HG02759 (cell line): ENCODE results near the gene ANO2.

ENCODE experiments used
- ATAC-seq: cut with Tn5 transposase; IDR thresholded peaks from one replicate; pipeline ENCODE4 v1.9.1; 2021; ENCODE audit warnings: mild to moderate bottlenecking, moderate library complexity; ENCODE audit not compliant: unreplicated experiment

Gene ANO2

DNA sequence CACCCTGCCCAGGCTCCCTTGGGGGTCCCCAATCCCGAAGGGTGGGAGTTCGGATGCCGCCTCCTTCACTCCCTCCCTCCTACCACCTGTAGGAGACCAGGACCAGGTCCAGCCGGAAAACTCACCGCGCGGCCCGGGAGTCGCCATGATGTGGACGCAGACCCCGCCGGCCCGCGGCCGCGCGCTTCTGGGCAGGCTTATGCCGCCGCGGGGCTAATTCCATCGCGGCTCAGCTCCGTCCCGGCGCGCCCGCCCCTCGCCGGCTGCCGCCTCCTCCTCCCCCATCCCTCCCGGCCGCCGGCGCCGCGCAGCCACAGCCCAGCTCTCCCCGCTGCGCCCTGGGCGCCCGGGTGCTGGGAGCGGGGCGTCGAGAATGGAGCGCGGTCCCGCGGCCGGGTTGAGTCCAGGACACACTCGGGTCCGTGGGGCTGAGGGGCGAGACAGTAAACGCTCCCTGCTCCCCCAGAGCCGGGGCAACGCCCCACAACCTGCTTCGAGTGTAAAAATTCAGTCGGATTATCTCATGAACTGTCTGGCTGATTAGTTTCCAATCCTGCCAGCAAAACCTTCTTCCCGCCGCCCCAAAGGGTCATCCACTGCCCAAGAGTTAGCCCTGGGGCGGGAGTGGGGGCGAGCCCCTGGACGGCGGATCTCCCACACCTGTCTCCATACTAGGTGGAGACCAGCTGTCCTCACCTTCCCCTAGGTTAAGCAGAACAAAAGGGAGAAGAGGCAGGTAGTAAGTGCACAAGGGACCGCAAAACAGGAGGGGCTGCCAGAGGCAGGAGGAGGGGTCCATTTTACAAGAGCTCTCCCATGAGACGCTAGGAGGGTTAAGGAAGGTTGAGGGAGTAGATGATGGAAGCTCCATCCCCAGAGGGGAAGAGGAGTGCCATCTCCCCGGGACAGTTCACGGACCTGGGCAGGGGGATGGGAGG, at the start of gene ANO2:
ANO2 (minus strand) TSS at position 189 of the 938 bp plus-strand sequence; CDS start at position 147, 42 bp downstream.
- ATAC-seq, result no peak

DNA sequence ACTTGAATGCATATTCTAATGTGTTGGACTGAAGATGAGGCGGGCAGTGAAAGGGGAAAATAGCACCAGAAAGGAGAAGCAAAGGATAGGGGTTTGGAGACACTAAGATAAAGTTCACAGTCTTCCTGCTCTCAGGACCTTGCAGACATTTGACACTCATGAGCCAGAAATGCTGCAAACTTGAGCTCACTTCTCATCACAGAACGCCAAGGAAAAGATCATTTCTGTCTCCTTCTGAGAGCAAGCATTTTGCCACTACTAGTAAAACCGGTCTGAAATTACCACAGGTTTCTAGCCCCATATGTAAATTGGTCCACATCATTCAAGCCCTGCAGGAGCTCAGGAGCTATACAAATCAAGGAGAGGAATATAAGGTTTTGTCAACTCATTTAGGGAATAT, 44.6 kb upstream of the ANO2 start:
- ATAC-seq, result no peak

DNA sequence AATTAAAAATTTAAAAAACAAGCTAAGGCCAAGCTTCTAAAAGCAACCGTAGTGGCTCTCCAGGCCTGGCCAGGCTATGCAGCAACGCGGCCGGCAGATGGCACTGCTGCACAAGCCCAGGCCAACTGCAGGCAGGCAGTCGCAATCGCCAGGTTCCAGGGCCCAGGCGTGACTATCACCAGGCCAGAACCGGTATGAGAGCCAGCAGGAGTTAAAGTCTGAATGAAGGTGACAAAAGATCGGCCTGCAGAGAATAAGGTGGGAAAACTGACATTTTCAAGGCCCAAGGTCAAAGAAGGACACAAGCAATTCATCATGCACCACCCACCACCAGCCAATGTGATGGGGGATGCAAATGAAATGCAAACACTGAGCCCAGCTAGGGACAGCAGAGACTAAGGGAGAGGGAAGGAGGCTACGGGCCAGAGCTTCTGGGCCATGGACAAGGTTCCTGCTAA, 43.6 kb upstream of the ANO2 start:
- no peak for ATAC-seq

DNA sequence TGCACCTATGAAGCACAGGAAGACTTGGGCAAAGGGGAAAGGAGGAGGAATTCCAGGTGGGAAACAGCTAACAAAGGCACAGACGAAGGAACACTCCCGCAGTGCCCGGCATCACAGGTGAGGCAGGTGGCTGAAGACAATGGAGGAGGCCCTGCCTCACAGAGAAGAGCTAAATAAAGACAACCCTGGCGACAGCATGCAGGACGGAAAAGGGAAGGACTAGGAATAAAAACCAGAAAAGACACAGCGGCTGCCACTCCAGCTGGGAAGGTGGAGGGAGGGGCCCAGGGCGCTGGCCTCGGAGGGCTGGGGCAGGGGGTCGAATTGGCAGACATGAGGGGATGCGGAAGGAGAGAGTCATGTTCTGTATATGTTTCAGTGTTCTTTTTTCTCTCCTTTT, 43.0 kb upstream of the ANO2 start:
- ATAC-seq, result no peak

DNA sequence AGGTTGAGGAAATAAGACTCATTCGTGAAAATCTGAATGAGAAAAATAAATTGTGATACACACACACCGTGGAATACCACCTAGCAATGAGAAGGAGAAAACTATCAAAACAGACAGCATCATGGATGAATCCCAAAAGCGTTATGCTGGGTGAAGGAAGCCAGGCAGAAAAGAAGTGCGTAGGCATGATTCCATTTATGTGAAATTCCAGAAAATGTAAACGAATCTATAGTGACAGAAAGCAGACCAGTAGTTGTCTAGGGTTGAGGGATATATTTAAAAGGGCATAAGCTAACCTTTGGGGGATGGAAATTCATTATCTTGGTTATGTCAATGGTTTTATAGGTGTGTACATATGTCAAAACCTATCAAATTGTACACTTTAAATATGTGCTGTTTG, 42.5 kb upstream of the ANO2 start:
- no peak for ATAC-seq

DNA sequence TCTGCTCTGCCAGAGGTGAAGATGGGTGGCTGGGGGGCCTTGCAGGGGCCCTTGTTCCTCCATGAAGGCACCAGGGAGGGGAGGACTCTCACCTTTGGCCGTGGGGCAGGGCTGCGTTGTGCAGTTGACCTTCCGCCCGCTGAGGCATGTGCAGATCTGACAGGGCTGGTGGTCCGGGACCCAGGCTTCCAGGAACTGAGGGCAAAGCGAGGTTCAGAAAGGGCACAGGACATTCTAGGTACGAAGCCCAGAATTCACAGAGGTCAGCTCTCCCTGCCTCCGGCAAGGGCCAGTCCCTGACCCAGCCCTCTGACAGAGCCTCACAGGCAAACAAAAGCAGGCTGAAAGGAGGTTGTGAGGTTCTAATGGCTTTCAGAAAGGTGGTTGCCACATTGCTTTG, 40.4 kb upstream of the ANO2 start:
- no peak for ATAC-seq

DNA sequence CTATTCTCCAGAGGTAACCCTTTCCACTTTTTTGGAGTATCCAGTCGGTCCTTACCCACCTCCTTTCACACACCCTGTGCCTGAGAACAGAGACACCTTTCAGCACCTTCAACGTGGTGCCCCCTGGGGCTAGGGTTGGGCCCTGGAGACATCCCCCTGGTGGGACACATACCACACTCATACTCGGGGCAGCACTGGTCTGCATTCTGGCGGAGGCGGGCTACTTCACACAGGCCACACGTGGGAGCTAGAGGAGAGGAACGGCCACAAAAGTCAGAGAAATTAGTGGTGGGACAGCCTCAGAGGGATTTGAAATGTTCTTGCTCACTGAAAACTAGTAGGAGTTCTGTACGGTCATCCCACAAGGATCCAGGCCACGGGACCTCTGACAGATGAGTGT, 39.8 kb upstream of the ANO2 start:
- ATAC-seq, result no peak

DNA sequence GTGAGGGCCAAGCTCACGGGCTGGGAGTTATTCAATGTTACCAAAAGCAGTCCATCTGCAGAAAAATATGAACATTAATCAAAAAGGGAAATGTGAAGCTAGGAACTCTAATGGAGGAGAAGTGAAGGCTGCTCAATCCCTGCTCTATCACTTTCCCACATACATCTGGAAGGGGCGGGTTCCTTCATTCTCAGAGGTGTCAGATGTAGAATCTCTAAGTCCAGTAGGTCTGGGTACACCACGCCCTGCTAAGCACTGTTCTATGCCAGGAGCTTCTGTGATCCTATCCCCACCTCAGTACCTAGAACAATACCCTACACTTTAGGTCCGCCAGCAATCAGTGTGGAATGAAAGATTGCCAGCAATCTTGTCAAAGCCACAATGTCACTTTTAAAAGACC, 37.0 kb upstream of the ANO2 start:
- no peak for ATAC-seq

DNA sequence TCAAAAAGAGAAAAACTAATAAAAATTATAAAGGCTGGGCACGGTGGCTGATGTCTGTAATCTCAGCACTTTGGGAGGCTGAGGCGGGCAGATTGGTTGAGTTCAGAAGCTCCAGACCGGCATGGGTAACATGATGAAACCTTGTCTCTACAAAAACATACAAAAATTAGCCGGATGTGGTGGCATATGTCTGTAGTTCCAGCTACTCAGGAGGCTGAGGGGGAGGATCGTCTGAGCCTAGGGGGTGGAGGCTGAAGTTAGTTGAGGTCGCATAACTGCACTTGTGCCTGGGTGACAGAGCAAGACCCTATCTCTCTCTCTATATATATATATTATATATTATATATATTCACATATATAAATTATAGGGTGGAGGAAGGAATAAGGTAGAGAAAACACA, 32.5 kb upstream of the ANO2 start:
- no peak for ATAC-seq

DNA sequence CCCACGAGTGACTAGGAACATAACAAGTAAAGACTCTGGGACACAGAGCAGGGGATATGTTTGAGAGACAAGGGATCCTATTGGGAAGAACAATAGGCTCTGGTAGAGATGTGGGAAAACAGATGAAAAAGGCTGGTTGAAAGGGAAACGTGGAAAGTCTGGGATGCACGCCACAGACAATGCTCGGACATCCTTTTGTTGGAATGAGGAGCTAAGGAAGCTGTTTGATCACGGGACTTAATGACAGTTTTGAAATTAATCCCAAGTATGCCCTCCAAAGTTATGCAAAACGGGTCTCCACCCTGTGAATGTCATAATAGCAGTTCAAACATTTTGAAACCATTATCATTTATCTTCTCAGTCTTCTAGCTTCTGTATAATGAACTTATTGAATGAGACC, 31.7 kb upstream of the ANO2 start:
- no peak for ATAC-seq

DNA sequence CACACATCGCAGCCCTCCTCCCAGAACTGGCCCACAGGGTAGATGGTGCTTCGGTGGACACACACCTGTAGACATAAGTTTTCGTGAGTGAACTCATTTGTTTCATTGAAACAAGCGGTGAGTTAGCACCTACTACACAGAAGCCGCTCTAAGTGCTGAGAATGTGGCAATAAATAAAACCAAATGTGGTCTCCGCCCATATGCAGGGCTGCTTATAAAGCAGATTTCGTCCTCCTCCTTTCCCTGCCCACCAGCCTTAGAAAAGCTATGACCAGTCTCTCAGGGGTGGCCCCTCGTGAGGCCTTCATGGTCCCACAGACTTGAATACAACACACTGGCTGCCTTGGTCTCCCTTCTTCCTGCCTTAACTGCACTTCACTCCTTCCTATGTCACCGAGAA, 31.1 kb upstream of the ANO2 start:
- ATAC-seq, result no peak

DNA sequence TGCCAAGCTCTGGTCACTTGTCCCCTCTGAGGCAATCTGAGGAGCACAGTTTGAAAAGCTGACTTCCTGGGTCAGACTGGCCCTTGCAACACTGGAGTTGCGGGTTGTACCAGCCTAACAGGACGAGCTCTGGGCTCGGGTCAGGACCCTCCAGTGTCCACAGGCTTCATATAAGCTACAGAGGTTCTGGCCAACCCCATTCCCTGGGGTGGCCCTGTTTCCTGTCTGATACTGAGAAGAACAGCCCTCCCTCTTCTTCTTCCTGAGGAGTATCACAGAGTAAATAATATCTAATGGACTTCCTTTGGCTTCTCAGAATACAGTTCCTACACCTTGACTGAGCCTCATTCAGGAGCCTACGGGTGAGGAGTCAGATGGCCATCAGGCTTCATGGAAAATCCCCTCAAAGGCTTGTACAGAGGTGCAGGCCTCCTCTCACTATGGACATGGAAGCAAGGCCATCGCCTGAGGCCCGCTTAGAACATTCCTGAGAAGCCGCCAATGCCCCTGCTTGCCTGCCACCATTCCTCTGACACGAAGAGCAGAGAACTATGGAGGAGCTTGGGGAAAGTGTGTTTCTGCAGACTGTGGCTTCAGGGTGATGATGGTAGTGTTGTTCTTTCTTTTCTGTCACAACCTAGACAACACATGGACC, 28.5 kb upstream of the ANO2 start:
- no peak for ATAC-seq

DNA sequence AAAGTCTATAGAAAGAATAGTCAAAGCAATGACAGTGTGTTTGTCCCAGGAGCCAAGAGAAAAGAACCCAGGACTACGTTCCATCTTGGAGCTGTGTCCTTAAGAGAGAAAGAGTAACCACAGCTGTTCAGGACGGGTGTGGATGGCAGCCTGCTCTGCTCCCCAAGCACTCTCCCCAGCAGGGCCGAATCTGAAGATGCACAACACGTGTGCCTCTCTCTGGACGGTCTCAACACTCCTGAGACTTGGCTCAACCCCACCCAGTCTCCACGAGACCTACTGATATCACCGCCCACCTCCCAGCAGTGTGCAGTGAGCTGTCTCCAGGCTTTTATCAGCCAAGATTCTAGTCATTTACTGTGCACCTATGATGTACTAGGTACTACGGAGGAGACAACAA, 27.3 kb upstream of the ANO2 start:
- ATAC-seq, result no peak

DNA sequence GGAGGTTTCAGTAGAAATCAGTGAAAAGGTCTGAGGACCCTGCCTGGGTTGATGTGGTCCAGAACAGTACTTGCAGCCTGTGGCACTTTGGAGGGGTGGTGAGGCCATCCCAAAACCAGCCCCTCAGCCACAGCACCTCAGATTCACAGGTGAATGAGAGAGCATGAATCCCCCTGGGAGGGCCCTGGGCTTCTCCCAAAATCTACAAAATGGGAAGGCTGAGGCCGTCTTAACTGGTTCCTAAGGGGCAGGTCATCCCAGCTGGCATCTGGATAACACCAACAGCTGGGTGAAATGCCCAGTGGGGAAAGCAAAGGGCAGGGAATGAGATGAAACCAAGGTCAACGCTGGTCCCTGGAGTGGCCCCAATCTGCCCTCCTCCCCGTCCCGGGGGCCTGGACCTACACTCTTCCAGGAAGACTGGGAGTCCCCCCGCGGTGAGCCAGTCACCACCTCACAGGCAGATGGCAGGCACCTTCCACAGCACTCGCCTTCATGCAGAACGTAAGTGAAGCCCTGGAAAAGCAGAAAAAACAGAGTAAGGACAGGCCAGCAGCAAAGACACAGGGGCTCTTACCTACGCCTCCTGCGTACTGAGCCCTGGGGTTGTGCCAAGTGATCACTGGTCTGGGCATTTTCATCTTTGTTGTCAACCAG, 26.3 kb upstream of the ANO2 start:
- no peak for ATAC-seq

DNA sequence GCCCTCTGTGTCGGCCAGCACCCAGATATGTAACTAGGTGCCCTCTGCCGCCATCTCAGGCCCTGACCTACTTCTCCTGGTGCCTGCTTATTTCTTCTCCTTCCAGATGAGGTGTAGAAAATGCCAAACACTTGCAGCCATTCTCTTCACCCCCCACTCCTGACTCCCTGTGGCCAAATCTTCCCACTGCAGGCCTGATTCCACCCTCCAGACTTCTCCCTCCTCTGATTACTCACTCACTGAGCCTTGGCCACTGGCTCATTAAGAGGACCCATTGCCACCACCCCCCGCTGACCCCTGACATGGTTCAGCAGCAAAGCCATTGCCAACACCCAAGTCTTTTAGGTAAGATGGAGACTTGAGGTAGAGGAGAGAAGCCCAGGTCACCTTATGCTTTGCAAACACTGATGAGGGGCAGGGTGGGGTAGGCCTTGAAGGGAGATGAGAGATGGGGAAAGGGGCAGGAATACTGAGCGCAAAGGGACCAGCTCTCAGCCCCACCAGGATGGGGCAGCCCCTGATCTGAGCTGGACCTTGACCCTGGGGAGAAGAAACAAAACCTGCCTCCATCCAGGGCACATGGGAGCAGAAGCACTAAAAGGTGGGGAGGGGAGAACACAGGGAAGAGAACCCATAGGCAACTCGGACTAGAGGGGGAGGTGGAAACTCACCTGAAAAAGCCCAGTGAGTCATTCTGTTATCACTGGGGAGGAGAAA, 25.1 kb upstream of the ANO2 start:
- no peak for ATAC-seq

DNA sequence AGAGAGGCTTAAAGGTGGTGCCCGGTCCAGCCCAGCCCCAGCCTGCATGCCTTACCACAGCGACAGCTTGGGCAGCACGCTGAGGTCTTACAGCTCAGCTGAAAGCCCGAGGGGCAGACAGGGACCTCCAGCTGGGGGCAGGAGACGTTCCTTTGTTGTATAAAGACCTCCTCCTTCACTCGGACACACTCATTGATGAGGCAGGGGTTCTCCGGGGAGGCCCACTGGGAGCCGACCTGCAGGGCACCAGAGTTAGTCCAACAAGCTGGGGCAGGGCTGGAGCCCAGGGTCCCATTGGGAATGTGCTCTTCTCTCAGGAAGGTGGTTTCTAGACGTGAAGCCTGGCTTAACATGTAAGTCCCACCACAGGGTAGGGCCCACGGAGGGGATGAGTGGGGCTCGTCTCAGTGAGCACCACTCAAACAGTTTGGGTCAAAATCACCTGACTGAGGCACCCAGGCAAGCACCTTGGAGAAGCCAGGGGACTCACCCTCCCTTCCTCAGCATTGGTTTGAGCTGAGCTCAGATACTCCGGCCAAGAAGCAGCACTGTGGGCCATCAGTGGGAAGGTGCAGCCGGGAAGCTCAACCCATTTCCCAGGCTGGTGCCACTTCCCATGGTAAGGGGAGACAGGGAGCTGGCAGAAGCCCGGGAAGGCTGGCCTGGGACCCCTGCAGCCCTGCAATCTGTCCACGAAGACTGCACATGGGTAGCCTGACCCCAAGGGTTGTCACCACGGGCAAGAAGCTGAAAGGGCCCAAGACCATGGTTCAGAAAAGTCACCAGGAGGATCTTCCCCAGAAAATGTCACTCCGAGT, 24.3 kb upstream of the ANO2 start:
- ATAC-seq, result no peak

DNA sequence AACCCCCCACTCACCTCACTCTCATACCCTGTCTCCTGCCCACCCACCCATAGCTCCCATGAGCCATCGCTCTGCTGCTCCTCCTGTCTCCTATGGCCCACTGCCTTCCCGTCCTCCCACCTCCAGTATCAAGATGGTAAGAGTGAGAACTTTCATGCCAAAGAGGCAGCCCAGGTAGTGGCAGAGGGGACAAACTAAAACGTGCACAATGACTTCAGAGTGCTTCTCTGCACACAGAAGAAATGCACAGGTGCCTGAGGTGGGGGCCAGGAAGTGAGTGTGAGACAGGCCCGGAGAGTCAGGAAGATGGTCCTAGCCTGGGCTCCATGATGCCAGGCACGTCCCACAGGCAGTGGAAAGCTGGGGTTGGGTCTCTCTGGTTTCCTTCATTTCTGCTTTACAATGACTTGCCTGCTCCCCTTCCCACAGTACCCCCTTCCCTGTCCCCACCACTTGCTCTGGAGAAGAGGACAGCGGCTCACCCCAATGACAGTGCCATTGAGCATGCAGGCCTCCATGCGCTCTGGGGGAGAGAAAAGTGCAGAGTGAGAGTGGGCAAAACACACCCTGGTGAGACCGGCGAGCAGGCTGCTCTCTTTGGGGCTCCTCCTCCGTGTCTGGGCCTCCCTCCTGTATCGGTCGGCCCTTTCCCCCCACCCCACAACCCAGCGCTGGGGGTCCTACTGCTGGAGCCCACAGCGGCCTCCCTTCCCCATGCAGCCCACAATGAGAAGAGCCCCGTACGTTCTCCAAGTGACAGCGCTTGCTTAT, 22.8 kb upstream of the ANO2 start:
- no peak for ATAC-seq

DNA sequence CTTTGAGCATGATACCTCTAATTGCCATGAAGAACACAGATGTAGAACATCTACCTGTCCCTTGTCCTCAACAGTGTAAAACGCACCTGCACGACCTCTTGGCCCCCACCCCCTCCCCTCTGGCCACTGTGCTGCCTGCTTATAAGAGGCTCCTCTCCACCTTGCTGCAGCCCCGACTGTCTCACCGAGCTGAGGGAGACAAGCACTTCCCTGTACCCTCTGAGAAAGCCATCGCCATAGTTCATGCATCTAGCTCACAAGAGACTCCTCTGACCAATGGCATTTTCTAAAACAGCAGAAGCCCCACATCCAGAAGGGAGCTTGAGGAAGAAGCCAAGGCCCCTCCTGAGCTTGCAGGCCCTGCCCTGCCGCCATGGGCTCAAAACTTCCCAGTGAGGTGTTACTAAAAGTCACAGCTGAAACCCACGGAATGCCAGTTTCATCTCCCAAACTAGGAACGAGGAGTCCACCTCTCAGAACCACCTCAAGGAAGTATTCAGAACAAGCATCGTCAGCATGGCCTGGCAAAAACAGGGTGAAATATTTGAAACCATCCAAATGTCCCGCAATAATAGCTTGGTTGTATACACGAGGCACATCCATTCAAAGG, 21.5 kb upstream of the ANO2 start:
- ATAC-seq, result no peak

DNA sequence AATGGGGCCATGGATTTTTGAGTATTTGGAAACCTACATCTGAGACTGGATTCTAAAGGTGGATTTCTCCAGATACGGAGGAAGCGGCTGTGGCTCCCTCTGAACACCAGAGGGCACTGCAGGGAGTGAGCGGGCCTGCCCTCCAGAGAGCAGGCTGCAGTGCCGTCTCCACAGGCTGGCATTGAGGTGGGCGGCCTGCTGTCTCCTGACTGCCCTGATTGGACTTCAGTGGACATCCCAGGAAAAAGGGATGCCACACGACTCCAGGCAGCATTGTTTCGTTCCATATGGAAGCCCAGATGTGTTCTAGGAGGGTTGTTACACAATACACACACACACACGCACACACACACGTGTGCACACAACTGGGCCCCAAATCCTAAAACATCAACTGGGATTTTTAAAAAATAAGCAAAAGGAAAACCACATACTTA, 20.9 kb upstream of the ANO2 start:
- ATAC-seq, result peak; percentile 43
